ENCODE data around the gene ZAP70. TPM values are rescaled to one million over a fixed set of nuclear protein-coding genes. Genes with fewer than 3 reads are reported as not detected.

Gene ZAP70
- total RNA-seq, 4 donors from 2014 or later: 1.1 to 1.6 (median 1.4) TPM

GRCh38 chr2:97715951-97716694 lies 2.7 kb downstream of the ZAP70 start:
- H3K4me3 ChIP-seq (ENCODE audit: low read depth, poor library complexity, severe bottlenecking): no peak overlapping the region
- 80 to 87% methylated on average over 9 of the region's 9 CpGs for WGBS, 2 donors
- intact Hi-C loops (cut with DNase I; ENCODE audit: low total_unique reads): no loop called here
- DNase-seq (ENCODE audit: low spot score in 2 of 2): no peak
- TF ChIP-seq POLR2A (IDR thresholded peaks at IDR 0.05): no peak
- TF ChIP-seq CTCF (IDR thresholded peaks at IDR 0.05): no peak

- intact Hi-C loops (cut with DNase I; ENCODE audit: low total_unique reads): no loop called here
- no peak for DNase-seq (ENCODE audit: low spot score in 2 of 2)
- 78 to 82% methylated on average over 20 of the region's 21 CpGs for WGBS, 2 donors
- no peak overlapping the region for H3K4me3 ChIP-seq (ENCODE audit: low read depth, poor library complexity, severe bottlenecking)
- no peak for TF ChIP-seq CTCF (IDR thresholded peaks at IDR 0.05)
Measured at GRCh38 chr2:97716695-97717612, 3.6 kb downstream of the ZAP70 start.

GRCh38 chr2:97717613-97717995 lies 4.2 kb downstream of the ZAP70 start:
- DNase-seq (ENCODE audit: low spot score in 2 of 2): no peak
- no peak overlapping the region for H3K4me3 ChIP-seq (ENCODE audit: low read depth, poor library complexity, severe bottlenecking)
- intact Hi-C loops (cut with DNase I; ENCODE audit: low total_unique reads): no loop called here
- no peak for TF ChIP-seq CTCF (IDR thresholded peaks at IDR 0.05)
- no peak for TF ChIP-seq POLR2A (IDR thresholded peaks at IDR 0.05)
- WGBS, 2 donors: 70 to 85% methylated on average over 3 of the region's 3 CpGs

- WGBS, 2 donors: 65 to 79% methylated on average over 17 to 21 of the region's 21 CpGs
- intact Hi-C loops (cut with DNase I; ENCODE audit: low total_unique reads): no loop called here
- H3K4me3 ChIP-seq (ENCODE audit: low read depth, poor library complexity, severe bottlenecking): no peak overlapping the region
- DNase-seq (ENCODE audit: low spot score in 2 of 2): no peak
- TF ChIP-seq POLR2A (IDR thresholded peaks at IDR 0.05): no peak
- no peak for TF ChIP-seq CTCF (IDR thresholded peaks at IDR 0.05)
Measured at GRCh38 chr2:97718051-97718882, 4.9 kb downstream of the ZAP70 start.

- DNase-seq (ENCODE audit: low spot score in 2 of 2): no peak
- WGBS, 2 donors: 64% methylated on average over 3 of the region's 3 CpGs
- intact Hi-C loops (cut with DNase I; ENCODE audit: low total_unique reads): no loop called here
- no peak for TF ChIP-seq CTCF (IDR thresholded peaks at IDR 0.05)
- no peak for TF ChIP-seq POLR2A (IDR thresholded peaks at IDR 0.05)
- H3K4me3 ChIP-seq (ENCODE audit: low read depth, poor library complexity, severe bottlenecking): no peak overlapping the region
Measured at GRCh38 chr2:97718942-97719341, 5.6 kb downstream of the ZAP70 start.
